Panc1 (cell line): ENCODE data around the gene KLF11.

Experiments used
- CTCF ChIP-seq: fragments of 450-650 bp; IDR thresholded peaks from 2 replicates; pipeline ENCODE4 v1.5.1; 2017; ENCODE audit warnings: mild to moderate bottlenecking
- POLR2AphosphoS5 ChIP-seq: IDR thresholded peaks from 2 replicates; pipeline ENCODE4 v1.6.1; 2012; ENCODE audit warnings: mild to moderate bottlenecking, low read depth, low read length, moderate library complexity
- REST ChIP-seq, 2 experiments: IDR thresholded peaks; 2 replicates each; pipeline ENCODE4 v1.6.1; 2011 to 2012; ENCODE audit warnings: low read depth in 2 of 2, control low read depth in 1 of 2, low read length in 1 of 2, mild to moderate bottlenecking in 1 of 2, moderate library complexity in 1 of 2; ENCODE audit not compliant: insufficient read depth in 1 of 2
- SIN3A ChIP-seq: IDR thresholded peaks from 2 replicates; pipeline ENCODE4 v1.6.1; 2012; ENCODE audit warnings: low read depth, mild to moderate bottlenecking, low read length, moderate library complexity, borderline replicate concordance; ENCODE audit not compliant: insufficient read depth
- TCF7L2 ChIP-seq: IDR thresholded peaks from 2 replicates; pipeline ENCODE4 v1.6.1; 2011; ENCODE audit warnings: mild to moderate bottlenecking, low read depth, low read length, inconsistent platforms

- TF ChIP-seq CTCF (no peak), REST (IDR thresholded peaks at IDR 0.05; ENCODE audit: insufficient read depth in 1 of 2, low read depth in 2 of 2, low read length in 1 of 2) (no peak), POLR2AphosphoS5 (no peak), SIN3A (no peak), TCF7L2 (no peak)
Measured at GRCh38 chr2:10087360-10087759, 44.0 kb downstream of the KLF11 start.
